Stomach (tissue), 9 donors: ENCODE measurements around the gene CACNA1H. TPM values are rescaled to one million over a fixed set of nuclear protein-coding genes. Genes with fewer than 3 reads are reported as not detected.

Experiments
- DNase-seq, 2 donors: peaks; one replicate each; pipeline versions ENCODE4 v3.0.0 to v3.0.0-alpha.2; 2013 to 2019
- H3K27ac ChIP-seq, 5 donors: fragments of 200-600 bp in 4 of 5; sonication (generic) in 4 of 5; one replicate each; pipeline ENCODE4 v1.5.1; 2013 to 2019; ENCODE audit warnings: mild to moderate bottlenecking in 1 of 5, moderate library complexity in 1 of 5
- H3K27me3 ChIP-seq, 3 donors: fragments of 200-600 bp; sonication (generic); one replicate each; pipeline ENCODE4 v1.5.1; 2017 to 2019; ENCODE audit warnings: mixed run types in 1 of 3
- H3K36me3 ChIP-seq, 4 donors: fragments of 200-600 bp; sonication (generic); 1 replicate in 3 of 4; 2 replicates in 1 of 4; pipeline ENCODE4 v1.5.1; 2016 to 2019
- H3K4me1 ChIP-seq, 4 donors: fragments of 200-600 bp; sonication (generic); one replicate each; pipeline ENCODE4 v1.5.1; 2016 to 2019
- H3K4me3 ChIP-seq, 4 donors: fragments of 200-600 bp; sonication (generic) in 3 of 4; one replicate each; pipeline ENCODE4 v1.5.1; 2016 to 2019; ENCODE audit warnings: mild to moderate bottlenecking in 1 of 4
- H3K9me3 ChIP-seq, 4 donors: fragments of 200-600 bp; sonication (generic); one replicate each; pipeline ENCODE4 v1.5.1; 2016 to 2019
- EP300 ChIP-seq: sonication (generic); formaldehyde crosslinking; IDR thresholded peaks from one replicate; pipeline ENCODE4 v1.6.1; 2017; ENCODE audit warnings: antibody characterized with exemption
- POLR2A ChIP-seq, 4 donors: fragments of 450-650 bp; IDR thresholded peaks; one replicate each; pipeline ENCODE4 v1.6.1; 2016; ENCODE audit warnings: antibody characterized with exemption in 4 of 4, control low read depth in 2 of 4, mild to moderate bottlenecking in 1 of 4, moderate library complexity in 1 of 4
- POLR2AphosphoS5 ChIP-seq, 3 donors: sonication (generic); formaldehyde crosslinking; IDR thresholded peaks; one replicate each; pipeline ENCODE4 v1.6.1; 2016; ENCODE audit warnings: antibody characterized with exemption in 3 of 3
- WGBS, 5 donors: extraction: QIAGEN DNeasy Blood & Tissue Kit in 3 of 5; methylation state at CpG; one replicate each; pipeline versions ENCODE4 v1.1.5 to v1.1.7; 2013 to 2018; 5-methylcytosine and 5-hydroxymethylcytosine counted together
- intact Hi-C: fragments of 100-400 bp; cut with DNase I; formaldehyde crosslinking; loops from one replicate; pipeline ENCODE4 v1.15.1; 2023; ENCODE audit warnings: low total_unique reads
- polyA plus RNA-seq, 3 donors: library from polyadenylated mRNA; stranded (reverse); fragments of 200-250 nt; gene quantifications; one replicate each; pipeline ENCODE4 v1.2.3, GENCODE V29; 2013
- total RNA-seq, 5 donors: library from RNA; depleted of rRNA; stranded (reverse); fragments of >200 nt; gene quantifications; one replicate each; pipeline versions ENCODE4 v1.1.0 to v1.2.3, GENCODE V29; 2014 to 2016
- TF ChIP-seq, protein P1 (sequence below), 7 experiments: fragments of 450-650 bp in 4 of 7; fragments of 200-600 bp in 3 of 7; sonication (generic) in 3 of 7; IDR thresholded peaks; one replicate each; pipeline ENCODE4 v1.5.1; 2016 to 2019; ENCODE audit warnings: antibody characterized with exemption in 7 of 7, control low read depth in 2 of 7, mild to moderate bottlenecking in 1 of 7
- donor health status: healthy with polysubstance abuse.
- donor health status: Bipolar disorder and iron deficiency.
- donor health status: healthy.

Gene CACNA1H
- total and polyA plus RNA-seq, 8 donors, result 1.5 to 49.6 (median 19.6) TPM

DNA sequence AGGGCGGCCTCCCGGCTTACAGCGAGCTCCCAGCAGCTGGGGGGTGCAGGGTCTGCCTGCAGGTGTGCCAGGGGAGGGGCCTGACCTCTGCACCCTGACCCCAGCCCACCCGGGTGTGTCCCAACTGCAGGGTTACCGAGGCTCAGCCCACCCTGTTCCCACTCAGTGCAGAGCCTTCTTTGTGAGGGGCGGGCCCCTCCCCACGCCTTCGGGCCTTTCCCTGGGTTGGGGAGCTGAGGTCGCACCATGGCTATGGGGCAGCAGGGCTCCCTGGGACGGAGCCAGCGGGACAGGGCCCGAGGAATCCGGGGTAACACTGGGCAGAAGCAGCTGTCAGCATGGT is 17.1 kb downstream of the CACNA1H start:
- TF ChIP-seq EP300 (no peak), POLR2AphosphoS5 (IDR thresholded peaks at IDR 0.05) (no peak), POLR2A (IDR thresholded peaks at IDR 0.05) (no peak)
- TF ChIP-seq, protein P1, sequence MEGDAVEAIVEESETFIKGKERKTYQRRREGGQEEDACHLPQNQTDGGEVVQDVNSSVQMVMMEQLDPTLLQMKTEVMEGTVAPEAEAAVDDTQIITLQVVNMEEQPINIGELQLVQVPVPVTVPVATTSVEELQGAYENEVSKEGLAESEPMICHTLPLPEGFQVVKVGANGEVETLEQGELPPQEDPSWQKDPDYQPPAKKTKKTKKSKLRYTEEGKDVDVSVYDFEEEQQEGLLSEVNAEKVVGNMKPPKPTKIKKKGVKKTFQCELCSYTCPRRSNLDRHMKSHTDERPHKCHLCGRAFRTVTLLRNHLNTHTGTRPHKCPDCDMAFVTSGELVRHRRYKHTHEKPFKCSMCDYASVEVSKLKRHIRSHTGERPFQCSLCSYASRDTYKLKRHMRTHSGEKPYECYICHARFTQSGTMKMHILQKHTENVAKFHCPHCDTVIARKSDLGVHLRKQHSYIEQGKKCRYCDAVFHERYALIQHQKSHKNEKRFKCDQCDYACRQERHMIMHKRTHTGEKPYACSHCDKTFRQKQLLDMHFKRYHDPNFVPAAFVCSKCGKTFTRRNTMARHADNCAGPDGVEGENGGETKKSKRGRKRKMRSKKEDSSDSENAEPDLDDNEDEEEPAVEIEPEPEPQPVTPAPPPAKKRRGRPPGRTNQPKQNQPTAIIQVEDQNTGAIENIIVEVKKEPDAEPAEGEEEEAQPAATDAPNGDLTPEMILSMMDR (IDR thresholded peaks at IDR 0.05), result no peak
- Histone ChIP-seq H3K27ac (peak overlapping the region in 4 of 5 donors; percentile 61 to 86 (median 76)), H3K4me1 (peaks cover 34 to 91% (median 59%) of the 10 kb centered on the region in 4 donors), H3K4me3 (no peak overlapping the region), H3K27me3 (peaks cover 0 to 40% (median 4%) of the 10 kb centered on the region in 3 donors), H3K36me3 (no peaks in the 10 kb centered on the region), H3K9me3 (no peaks in the 10 kb centered on the region)
- WGBS, 5 donors, result 40 to 71% (median 55%) methylated on average over 11 to 13 of the region's 13 CpGs
- DNase-seq, result no peak
- intact Hi-C loops, result no loop called here

DNA sequence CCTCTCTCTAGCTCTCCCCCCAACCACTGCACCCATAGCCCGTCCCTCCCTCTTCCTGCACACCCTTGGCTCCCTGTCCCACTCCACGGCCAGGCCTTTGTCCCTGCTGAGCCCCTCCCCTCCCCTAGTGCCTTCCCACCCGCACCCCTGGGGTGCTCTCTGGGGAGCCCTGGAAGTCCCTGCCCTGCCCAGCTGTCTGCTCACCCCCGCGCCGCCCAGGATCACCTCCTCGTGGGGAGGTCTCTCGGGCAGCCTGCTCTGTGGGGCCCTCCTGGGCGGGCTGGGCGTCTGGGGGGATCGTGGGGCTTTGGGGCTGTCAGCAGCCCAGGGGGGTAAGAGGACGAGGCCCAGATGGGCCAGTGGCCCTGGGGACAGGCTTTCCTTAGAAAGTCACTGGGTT is 18.1 kb downstream of the CACNA1H start:
- Histone ChIP-seq H3K4me1 (peaks cover 34 to 92% (median 62%) of the 10 kb centered on the region in 4 donors), H3K36me3 (no peaks in the 10 kb centered on the region), H3K9me3 (no peaks in the 10 kb centered on the region), H3K4me3 (no peak overlapping the region), H3K27ac (peak overlapping the region in 3 of 5 donors; percentile 69 to 86 (median 82)), H3K27me3 (peaks cover 0 to 40% (median 4%) of the 10 kb centered on the region in 3 donors)
- DNase-seq, result no peak
- 58 to 76% (median 72%) methylated on average over 10 to 12 of the region's 12 CpGs for WGBS, 5 donors
- intact Hi-C loops, result no loop called here
- TF ChIP-seq, protein P1 (IDR thresholded peaks at IDR 0.05), result no peak
- TF ChIP-seq POLR2A (IDR thresholded peaks at IDR 0.05) (no peak), EP300 (no peak), POLR2AphosphoS5 (IDR thresholded peaks at IDR 0.05) (no peak)

DNA sequence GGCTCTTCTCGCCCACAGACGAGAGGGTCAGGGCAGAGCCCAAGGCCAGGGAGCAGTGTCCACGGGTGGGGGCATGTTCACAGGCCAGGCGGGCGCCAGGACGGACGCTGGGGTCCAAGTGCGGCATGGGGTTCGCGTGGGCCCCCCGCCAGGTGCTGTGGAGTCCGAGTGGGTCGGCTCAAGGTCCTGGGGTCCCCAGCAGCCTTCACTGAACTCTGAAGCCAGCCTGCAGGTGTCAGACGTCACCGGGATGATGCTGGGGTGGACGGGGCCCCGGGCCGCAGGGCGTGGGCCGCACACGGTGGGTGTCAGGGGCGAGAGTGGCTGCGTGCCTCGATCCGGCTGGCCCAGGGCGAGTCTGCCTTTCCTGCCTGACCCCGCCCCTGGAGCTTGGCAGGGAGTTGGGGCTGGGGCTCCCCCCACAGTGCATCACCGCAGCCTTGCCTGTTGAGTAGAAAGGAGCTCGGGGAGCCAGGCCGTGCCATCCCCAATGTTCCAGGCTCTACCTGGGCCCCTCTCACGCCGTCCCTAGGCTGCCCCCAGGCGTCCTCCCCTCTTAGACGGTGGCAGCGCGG is 19.0 kb downstream of the CACNA1H start:
- intact Hi-C loops, result no loop called here
- peaks cover 0 to 39% (median 3%) of the 10 kb centered on the region in 3 donors for H3K27me3 ChIP-seq
- no peak for DNase-seq

DNA sequence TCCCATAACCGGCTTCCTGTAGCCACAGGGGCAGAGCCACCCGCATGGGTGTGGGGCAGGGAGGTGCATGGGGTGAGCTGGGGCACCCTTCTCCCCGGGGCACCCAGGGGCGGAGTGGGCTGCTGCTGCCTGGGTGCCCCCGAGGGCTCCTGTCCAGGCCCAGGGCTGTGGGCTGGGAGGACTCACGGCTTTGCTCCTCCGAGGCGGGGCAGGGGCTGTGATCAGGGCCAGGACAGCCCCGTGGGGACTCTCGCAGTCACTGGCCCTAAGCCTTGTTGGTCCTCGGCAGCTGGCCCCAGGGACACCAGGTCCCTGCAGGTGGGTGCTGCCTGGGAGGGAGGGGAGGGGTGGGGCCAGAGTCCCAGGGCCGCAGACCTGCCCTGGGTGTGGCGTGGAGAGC is 19.7 kb downstream of the CACNA1H start:
- WGBS, 5 donors, result 70 to 88% (median 74%) methylated on average over 7 to 13 of the region's 13 CpGs
- H3K4me1 ChIP-seq, result peaks cover 29 to 84% (median 56%) of the 10 kb centered on the region in 4 donors
- peaks cover 0 to 37% (median 0%) of the 10 kb centered on the region in 3 donors for H3K27me3 ChIP-seq
- H3K4me3 ChIP-seq, result no peak overlapping the region
- no peaks in the 10 kb centered on the region for H3K9me3 ChIP-seq
- no peaks in the 10 kb centered on the region for H3K36me3 ChIP-seq
- no peak for DNase-seq
- peak overlapping the region in 3 of 5 donors; percentile 69 to 86 (median 82) for H3K27ac ChIP-seq
- intact Hi-C loops, result no loop called here
- TF ChIP-seq, protein P1 (IDR thresholded peaks at IDR 0.05), result no peak

More for the DNA sequence above, 19.0 kb downstream of the CACNA1H start:
- Histone ChIP-seq H3K4me1 (peaks cover 34 to 85% (median 63%) of the 10 kb centered on the region in 4 donors), H3K36me3 (no peaks in the 10 kb centered on the region), H3K9me3 (no peaks in the 10 kb centered on the region), H3K27ac (peak overlapping the region in 3 of 5 donors; percentile 69 to 86 (median 82)), H3K4me3 (peak overlapping the region in 1 of 4 donors; percentile 11)
- TF ChIP-seq POLR2A (IDR thresholded peaks at IDR 0.05), result no peak
- no peak for TF ChIP-seq POLR2AphosphoS5 (IDR thresholded peaks at IDR 0.05)
- no peak for TF ChIP-seq EP300
- TF ChIP-seq, protein P1 (IDR thresholded peaks at IDR 0.05), result no peak
- WGBS, 5 donors, result 72 to 83% (median 77%) methylated on average over 11 to 36 of the region's 36 CpGs
